Embryonic facial prominence (tissue), 1 donor: ENCODE measurements around the gene PANK2.
"Not testable (repeated sequence)": the region's sequence is repeated elsewhere in the genome, so short reads cannot be mapped to it uniquely, and the experiment has no call there.

Experiments used
- DNase-seq: peaks from one replicate; pipeline ENCODE4 v3.0.0-alpha.2; 2016; ENCODE audit errors: extremely low spot score

The PANK2 gene

DNA sequence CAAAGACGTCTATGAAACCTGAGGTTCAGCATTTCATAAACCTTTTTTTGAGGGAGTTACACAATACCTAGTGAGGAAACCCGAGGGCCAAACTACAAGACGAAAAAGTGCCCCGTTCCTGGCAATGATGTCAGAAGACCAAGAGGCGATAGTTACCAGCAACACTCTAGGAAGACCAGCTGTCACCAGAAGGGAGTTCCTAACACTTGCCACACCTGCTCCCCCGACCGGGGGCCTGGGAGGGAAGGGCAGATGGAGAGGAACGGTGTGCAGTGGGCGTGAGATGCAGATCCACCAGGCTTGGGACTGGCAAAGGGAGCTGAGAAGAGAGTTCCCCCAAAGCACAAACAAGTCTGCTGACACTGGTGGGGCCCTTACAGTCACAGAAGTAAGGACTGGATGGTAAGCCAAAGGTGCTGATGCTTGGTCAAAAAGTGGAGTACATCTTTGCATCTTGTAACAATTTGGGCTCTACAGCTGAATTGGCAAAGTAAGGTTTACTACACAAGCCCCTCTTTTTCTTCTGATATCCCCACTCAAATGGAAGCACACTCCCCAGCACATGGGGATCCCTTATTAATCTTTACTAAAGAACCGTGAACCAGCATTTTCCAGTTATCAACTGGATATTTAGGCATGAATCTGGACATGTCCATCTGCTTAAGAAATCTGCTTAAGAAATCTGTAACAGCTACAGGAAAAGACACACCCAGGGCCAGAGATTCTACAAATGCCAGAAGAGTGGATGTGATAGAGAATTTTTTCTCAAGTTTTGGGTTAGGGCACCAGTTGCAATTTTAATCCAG lies 38.5 kb downstream of the PANK2 start:
- no peak for DNase-seq

DNA sequence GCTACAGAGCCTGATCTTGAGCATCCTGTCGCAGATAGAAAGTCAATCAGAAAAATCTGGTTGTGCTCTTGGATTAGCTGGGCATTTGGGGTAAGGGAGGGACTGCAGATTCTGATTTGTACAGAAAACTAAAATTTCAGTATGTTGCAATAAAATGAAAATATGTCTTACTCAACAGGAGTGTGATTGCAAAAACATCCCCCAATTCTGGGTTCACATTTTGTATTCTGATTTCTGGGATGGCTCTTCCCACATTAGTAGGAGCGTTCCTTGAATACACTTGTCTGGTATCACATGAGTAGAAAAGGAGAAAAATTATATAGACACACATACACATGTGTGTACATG lies 40.5 kb downstream of the PANK2 start:
- DNase-seq = no peak

DNA sequence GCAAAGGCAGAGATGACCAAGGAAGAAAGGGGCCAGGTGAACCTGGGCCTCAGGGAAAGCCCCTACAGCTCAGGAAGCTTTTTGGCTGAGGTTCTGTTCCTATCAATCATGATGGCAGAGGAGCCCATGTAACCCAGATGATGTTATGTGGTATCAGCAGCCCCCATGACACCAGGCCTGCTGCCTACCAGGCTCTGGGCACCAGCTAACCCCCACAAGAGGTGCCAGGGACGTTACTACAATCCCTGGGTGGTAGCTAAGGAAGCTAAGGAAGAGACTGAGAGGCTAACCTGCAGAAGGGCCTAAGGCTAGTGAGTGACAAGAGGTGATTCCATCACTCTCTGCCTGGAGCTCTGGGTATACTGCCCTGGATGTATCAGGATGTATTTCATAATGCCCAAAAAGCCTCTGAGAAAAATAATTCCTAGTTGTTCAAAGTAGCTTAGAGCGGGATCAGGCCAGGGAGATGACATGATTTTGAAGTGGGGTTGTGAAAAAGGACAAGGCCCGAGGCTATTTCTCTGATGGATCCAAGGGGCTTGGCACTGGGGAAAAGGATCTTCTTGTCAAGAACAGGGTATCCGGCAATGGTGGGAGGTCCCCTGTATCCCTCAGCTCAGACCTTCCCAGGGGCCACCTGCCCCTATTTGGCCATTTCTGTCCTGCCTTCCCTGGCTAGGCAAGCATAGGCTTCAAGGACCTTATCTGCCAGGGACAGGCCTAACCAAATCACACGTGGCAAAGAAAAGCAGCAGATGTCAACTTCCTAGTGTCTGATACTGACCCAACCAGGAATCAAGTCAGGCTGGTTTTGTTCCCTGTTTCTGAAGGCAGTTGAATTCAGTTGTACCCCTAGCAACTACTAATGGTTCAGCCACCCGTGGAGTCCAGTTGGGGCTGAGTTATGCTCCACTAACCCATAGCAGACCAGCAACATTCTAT lies 41.3 kb downstream of the PANK2 start:
- no peak for DNase-seq

DNA sequence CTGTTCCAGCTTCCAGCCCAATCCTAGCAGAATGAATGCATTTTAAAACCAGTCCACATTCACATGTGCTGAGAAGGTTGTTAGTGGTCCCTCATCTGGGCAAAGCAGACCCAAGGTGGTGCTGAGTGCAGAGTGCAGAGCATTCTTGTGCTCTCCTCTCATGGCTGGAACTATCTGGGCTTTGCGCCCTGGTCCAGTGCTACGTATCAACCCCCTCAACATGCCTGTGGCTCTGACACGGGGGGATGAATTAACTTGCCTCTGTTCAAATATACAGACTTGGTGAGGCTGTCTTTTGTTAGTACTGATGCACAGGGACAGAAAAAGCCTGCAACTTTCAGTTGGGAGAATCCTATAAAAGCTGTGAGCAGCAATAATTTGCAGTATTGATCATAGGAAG lies 42.5 kb downstream of the PANK2 start:
- DNase-seq = no peak

DNA sequence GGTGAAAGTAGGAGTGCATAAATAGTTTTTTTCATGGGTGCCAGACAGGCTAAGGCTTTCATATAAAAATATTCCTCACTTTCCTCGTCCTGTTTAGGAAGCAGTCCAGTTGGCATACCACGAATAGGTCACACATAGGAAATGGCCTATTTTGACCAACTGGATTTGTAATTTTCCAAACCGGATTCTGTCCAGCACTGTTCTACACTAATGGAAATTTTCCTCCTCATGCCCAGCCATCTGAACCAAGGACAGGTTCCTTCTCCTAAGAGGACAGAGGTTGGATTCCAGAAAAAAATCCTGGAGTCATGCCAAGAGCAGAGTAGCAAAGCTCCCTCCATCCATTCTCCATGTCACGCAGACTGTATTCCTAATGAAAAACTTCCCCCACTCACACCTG lies 43.1 kb downstream of the PANK2 start:
- DNase-seq = no peak

DNA sequence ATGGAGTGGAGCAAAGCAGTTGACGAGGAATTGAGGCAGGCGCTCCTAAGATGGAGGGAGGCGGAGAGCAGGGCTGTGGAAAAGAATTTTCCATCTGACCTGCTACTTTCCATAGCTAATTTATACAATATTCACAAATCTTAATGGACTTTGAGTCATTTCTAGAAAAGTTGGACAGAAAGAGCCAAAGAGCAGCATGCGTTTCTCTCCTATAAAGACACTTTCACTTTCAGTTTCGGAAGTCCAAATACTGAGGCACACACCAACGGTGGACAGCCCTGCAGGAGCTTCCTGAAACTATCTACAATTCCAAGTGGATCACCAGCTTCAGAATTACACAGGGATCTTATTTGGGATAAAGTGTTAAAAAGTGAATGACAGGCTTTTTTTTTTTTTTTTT lies 43.5 kb downstream of the PANK2 start:
- DNase-seq = no peak

DNA sequence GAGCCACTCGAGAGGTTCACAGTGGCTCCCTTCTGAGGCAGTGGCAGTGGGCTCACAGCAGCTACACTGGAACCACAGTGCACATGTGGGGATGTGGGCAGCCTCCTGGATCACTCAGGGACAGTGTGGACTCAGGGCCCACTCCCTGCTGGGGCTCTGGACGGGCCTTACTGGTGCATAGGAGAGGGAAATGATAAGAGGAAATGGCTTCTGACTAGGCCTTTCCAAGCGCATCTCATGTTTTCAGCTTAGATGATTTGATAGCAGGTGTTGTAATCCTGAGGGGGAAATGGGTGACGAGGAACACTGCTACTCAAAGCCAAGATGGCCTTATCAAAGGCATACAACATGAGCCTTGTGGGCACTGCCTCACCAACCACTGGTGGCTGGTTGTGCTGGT lies 44.0 kb downstream of the PANK2 start:
- no peak for DNase-seq

DNA sequence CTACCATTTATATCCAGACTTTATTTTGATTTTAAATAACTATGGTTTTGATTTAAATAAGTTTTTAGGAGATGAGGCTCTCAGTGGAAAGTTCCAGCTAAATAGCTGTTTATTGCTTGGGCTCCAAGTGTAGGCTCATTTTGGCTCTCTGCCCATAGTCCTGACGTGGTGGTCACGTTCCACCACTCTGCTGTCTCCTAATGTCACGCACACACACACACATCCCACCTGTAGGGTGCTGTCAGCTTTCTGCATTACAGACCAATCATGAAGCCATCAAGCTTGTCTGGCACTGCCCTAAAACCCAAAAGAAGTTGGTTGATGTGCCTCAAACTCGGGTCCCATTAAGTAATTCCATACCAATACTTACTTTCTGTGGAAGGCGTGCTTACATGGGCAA lies 45.4 kb downstream of the PANK2 start:
- DNase-seq = no peak

DNA sequence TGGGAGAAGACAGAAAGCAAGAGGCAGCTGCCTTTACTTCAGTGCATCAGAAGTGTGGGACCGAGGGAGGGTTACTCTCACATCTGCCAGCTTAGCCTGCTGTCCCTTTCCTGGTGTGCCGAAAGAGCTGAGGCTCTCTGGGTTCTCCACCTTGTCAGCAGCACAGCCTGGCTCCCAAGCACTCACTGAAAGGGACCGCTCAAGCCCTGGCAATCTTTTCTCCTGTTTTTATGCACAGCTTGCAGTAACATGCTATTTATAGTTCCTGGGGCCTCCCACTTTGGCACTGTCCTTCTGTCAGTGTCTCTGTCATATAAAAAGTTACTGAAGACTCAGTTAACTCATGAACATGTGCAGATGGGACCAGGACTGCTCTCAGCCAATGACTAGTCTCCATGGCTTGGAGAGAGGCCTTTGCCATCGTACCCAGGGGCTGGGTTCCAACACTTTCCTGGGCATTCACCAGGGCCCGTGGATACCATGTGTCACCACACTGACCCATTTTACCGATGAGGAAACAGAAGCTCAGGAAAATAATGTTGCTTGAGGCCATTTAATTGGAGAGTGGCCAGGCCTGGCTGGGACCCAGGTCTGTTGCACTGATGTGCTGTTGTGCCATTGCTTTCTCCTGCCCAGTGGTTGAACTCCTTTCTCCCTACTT lies 46.2 kb downstream of the PANK2 start:
- no peak for DNase-seq

DNA sequence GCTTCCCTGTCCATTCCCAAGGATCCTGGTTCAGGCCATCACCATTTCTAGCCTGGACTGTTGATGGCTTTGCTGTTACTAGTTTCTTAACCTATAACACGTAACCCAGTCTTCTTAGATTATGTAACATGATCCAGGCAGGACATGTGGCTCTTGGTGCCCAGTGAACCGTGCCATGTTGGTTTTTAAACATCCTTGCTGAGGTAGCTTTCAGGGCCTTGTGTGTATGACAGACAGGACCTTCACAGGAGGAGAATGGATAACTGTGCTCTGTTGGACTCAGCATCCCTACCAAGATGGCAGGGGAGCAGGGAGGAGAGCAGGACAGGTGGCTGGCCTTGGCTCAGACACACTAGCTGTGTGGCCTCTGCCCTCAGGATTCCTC lies 46.8 kb downstream of the PANK2 start:
- DNase-seq = no peak

DNA sequence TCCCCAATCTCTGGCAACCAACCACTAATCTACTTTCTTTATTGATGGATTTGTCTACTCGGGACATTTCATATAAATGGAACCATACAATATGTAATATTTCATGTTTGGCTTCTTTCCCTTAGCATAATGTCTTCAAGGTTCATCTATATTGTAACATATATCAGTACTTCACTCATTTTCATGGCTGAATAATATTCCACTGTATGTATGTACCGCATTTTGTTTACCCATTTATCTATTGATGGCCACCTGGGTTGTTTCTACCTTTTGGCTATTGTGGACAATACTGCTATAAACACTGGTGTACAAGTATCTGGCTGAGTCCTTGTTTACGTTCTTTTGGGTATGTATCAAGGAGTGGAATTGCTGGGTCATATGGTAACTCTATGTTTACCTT lies 48.4 kb downstream of the PANK2 start:
- no peak for DNase-seq

DNA sequence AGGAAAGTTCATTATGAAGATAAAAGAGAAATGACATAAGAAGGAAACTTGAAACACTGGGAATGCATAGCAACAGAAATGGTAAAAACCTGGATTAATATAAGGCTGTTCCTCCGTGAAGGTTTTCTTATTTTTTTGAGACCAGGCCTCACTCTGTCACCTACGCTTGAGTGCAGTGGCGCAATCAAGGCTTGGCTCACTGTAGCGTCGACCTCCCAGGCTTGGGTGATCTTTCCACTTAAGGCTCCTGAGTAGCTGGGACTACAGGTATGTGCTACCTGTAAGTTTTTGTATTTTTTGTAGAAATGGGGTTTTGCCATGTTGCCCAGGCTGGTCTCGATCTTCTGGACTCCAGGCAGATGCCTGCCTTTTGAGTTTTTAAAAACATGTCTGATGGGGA lies 51.7 kb downstream of the PANK2 start:
- DNase-seq = no peak

DNA sequence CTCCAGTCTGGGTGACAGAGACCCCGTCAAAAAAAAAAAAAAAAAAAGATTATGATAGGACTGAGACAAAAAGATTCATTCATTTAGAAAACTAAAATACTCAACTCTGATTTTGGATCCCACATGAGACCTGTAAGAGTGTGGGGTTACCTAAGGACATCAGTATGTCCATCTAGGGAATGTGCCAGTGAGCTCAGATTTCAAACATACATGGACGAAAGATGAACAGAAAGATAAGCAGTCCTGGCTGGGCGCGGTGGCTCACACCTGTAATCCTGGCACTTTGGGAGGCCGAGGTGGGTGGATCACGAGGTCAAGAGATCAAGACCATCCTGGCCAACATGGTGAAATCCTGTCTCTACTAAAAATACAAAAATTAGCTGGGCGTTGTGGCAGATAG lies 57.5 kb downstream of the PANK2 start:
- not testable (repeated sequence) for DNase-seq

DNA sequence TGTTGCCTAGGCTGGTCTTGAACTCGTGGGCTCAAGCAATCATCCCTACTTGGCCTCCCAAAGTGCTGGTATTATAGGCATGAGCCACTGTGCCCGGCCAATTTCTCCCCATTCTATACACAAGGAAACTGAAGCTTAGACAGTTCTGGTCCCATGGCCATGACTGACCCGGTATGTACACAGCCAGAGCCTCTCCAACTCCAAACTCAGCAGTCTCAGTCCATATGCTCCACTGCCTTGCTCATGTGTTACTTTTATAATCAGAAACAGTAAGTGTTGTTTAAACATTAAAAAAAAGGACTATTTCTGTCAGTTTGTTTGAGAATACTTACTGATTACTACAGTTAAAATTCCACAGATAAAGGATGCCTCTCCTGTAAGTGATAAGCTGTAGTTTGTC lies 75.5 kb downstream of the PANK2 start:
- DNase-seq = no peak

DNA sequence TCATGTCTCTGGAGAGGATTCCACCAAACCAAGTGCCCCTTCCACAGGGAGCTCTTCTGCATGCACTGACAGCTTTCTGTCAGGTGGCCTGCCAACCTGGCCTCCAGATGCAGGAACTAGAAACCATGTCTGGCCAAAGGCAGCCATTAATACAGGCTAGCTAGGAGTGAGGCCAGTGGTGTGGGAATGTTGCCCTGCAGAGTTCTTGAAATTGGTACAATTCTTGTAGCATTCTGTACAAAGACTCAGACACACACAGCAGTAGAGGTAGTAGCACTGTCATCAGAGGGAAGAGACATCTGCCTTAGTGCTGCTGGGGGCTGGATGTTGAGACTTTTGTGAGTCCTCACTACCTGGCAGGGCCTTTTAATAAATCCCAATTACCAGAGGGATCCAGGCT lies 77.4 kb downstream of the PANK2 start:
- DNase-seq = no peak

DNA sequence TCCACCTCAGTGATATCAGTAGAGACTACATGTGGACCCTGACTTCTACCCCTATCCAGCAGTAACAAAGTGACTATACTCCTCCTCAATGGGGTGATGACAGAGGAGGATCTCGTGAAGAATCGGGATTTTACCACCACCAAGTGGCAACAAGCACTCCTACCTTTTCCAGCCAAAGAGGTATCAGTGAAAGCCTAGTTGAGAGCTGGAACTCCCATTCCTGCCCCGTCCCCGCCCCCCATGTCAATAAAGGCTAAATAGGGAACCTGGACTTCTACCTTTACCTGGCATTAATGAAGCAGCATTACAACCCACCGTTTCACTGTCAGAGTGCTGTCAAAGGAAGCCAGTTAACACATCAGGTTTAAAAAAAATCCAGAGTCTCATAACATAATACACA lies 80.8 kb downstream of the PANK2 start:
- no peak for DNase-seq

DNA sequence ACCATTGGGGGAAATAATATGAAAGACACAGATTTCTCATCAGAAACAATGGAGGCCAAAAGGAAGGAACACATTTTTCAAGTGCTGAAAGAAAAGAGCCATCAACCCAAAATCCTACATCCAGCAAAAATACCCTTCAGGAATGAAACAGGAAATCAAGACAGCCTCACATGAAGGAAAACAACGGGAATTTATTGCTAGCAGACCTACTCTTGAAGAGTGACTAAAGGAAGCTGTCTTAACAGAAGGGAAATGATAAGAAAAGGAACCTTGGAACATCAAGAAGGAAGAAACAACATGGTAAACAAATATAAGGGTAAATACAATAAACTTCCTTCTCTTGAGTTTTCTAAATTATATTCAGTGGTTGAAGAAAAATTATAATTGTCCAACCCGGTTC lies 82.0 kb downstream of the PANK2 start:
- no peak for DNase-seq

DNA sequence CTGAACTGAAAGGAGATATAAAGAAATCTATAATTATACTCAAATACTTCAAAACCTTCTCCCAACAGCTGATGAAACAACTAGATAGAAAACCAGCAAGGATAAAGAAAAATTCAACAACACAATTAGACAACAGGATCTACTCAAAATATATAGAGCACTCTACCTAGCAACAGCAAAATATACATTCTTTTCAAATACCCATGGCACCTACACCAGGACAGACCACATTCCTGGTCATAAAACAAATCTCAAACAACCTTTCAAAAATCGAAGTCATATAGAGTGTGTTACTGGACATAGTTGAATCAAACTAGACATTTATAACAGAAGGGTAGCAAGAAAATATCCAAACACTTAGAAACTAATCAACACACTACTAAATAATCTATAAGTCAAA lies 83.0 kb downstream of the PANK2 start:
- no peak for DNase-seq

DNA sequence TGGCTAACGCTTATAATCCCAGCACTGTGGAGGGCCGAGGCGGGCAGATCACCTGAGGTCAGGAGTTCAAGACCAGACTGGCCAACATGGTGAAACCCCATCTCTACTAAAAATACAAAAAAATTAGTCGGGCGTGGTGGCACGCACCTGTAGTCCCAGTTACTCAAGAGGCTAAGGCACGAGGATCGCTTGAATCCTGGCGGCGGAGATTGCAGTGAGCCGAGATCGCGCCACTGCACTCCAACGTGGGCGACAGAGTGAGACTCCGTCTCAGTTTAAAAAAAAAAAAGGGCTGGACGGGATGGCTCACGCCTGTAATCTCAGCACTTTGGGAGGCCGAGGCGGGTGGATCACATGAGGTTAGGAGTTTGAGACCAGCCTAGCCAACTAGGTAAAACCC lies 83.4 kb downstream of the PANK2 start:
- DNase-seq = not testable (repeated sequence)

DNA sequence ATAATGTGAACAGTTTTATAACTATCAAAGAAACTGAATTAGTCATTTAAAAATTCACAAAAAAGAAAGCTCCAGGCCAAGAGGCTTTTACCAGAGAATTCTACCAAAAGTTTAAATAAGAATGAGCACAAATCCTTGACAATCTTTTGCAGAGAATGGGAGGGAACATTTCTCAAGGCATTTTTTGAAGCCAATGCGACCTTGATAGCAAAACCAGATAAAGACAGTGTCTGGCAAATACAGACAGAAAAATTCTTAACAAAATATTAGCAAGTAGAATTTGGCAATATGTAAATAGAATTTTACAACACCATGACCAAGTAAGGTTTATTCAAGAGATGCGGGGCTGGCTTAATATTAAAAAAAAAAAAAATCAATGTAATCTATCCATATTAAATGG lies 84.5 kb downstream of the PANK2 start:
- DNase-seq = no peak

DNA sequence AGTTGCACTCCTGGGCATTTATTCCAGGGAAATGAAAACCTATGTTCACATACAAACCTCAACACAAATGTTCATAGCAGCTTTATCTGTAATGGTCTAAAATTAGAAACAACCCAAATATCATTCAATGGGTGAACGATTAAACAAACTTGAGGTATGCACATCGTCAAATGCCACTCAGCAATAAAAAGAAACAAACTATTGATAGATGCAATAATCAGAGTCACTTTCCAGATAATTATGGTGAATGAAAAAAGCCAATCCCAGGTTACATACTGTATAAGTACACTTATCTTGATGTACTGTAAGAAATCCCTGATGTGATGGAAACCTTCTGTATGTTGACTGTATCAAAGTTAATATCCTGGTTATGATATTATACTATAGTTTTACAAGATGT lies 87.3 kb downstream of the PANK2 start:
- no peak for DNase-seq
